Left cardiac atrium (tissue), 2 donors: ENCODE measurements around the gene BCAS2. TPM values are rescaled to one million over a fixed set of nuclear protein-coding genes. Genes with fewer than 3 reads are reported as not detected.

Experiments
- total RNA-seq, 2 donors: library from RNA; stranded (reverse); fragmentation: NEBNext Ultra II Directional; extraction: Animal tissue kit (Norgen Biotek cat#: 25700); gene quantifications; one replicate each; pipeline ENCODE4 v1.2.1, GENCODE V29; 2021
- donor health status: DM: no; HTN: yes; CAD: no; lungs with severe emphysema.
- donor health status: DM: yes; HTN: yes; CAD: no.

BCAS2 gene
- total RNA-seq, 2 donors from 2014 or later = 25.8 to 34.7 TPM

Other genes starting within 250 kb of the BCAS2 start
- gene TRIM33, start 70.4 kb downstream of the BCAS2 start, total RNA-seq = 10 to 100 TPM; 15.3 to 16.7 TPM
- gene DENND2C, start 88.4 kb upstream of the BCAS2 start, total RNA-seq = 1 to 10 TPM; 2.3 to 3.1 TPM
- gene AMPD1, start 113.9 kb upstream of the BCAS2 start, total RNA-seq = not detected
- 10 to 100 TPM in 1 of 2 donors, 1 to 10 TPM in 1; 9.6 to 17.4 TPM for gene NRAS, start 135.2 kb upstream of the BCAS2 start, total RNA-seq
- gene CSDE1, start 176.4 kb upstream of the BCAS2 start, total RNA-seq = 100 to 1,000 TPM; 622 to 652 TPM
- 10 to 100 TPM; 33.2 to 34.9 TPM for gene SIKE1, start 199.1 kb upstream of the BCAS2 start, total RNA-seq